Karpas-422 (cell line): ENCODE measurements around the gene GAS2L2. TPM values are rescaled to one million over a fixed set of nuclear protein-coding genes. Genes with fewer than 3 reads are reported as not detected.

Source experiments
- DNase-seq: peaks from one replicate; pipeline ENCODE4 v3.0.0-alpha.2; 2015
- H2AFZ ChIP-seq: fragments of 200-600 bp; sonication (generic); 2 replicates; pipeline ENCODE4 v1.6.1; 2014; ENCODE audit warnings: antibody characterized with exemption, low read length, mixed read lengths
- H3K27ac ChIP-seq: fragments of 200-600 bp; sonication (generic); 2 replicates; pipeline ENCODE4 v1.5.1; 2014; ENCODE audit warnings: mild to moderate bottlenecking, low read length, moderate library complexity
- H3K27me3 ChIP-seq: fragments of 200-600 bp; sonication (generic); 2 replicates; pipeline ENCODE4 v1.6.1; 2014; ENCODE audit warnings: low read length, mixed read lengths
- H3K36me3 ChIP-seq: fragments of 200-600 bp; sonication (generic); 2 replicates; pipeline ENCODE4 v1.6.1; 2014; ENCODE audit warnings: low read length, mixed read lengths; ENCODE audit not compliant: insufficient read depth
- H3K4me1 ChIP-seq: fragments of 200-600 bp; sonication (generic); 2 replicates; pipeline ENCODE4 v1.6.1; 2014; ENCODE audit warnings: mild to moderate bottlenecking, low read length, mixed read lengths
- H3K4me2 ChIP-seq: fragments of 200-600 bp; sonication (generic); 2 replicates; pipeline ENCODE4 v1.6.1; 2014; ENCODE audit warnings: low read length, low read depth, mild to moderate bottlenecking; ENCODE audit not compliant: poor library complexity, severe bottlenecking
- H3K4me3 ChIP-seq: fragments of 200-600 bp; sonication (generic); 2 replicates; pipeline ENCODE4 v1.5.1; 2014; ENCODE audit warnings: mild to moderate bottlenecking, antibody characterized with exemption, low read length, mixed read lengths
- H3K79me2 ChIP-seq: fragments of 200-600 bp; sonication (generic); 2 replicates; pipeline ENCODE4 v1.6.1; 2014; ENCODE audit warnings: mild to moderate bottlenecking, low read length, mixed read lengths
- H3K9ac ChIP-seq: fragments of 200-600 bp; sonication (generic); 2 replicates; pipeline ENCODE4 v1.6.0; 2014; ENCODE audit warnings: low read length
- H3K9me2 ChIP-seq: fragments of 200-600 bp; sonication (generic), shearing (Covaris generic); replicated peaks from 2 replicates; pipeline ENCODE4 v1.6.0; 2014; ENCODE audit warnings: mild to moderate bottlenecking, low read length, moderate library complexity; ENCODE audit not compliant: insufficient read depth
- H3K9me3 ChIP-seq: fragments of 300-700, 200-600 bp; sonication (generic); 2 replicates; pipeline ENCODE4 v1.6.1; 2014; ENCODE audit warnings: low read length, mixed read lengths
- H4K20me1 ChIP-seq: fragments of 200-600 bp; sonication (generic); 2 replicates; pipeline ENCODE4 v1.6.1; 2014; ENCODE audit warnings: mild to moderate bottlenecking, antibody characterized with exemption, low read length, low read depth; ENCODE audit not compliant: insufficient read depth
- total RNA-seq: library from RNA; depleted of rRNA; stranded (reverse); fragments of >200 nt; shearing (Covaris generic); gene quantifications from 2 replicates; pipeline ENCODE4 v1.2.3, GENCODE V29; 2014; ENCODE audit warnings: low replicate concordance

GAS2L2 gene
- total RNA-seq, 1 experiment from 2014 or later = 0.07 TPM

DNA sequence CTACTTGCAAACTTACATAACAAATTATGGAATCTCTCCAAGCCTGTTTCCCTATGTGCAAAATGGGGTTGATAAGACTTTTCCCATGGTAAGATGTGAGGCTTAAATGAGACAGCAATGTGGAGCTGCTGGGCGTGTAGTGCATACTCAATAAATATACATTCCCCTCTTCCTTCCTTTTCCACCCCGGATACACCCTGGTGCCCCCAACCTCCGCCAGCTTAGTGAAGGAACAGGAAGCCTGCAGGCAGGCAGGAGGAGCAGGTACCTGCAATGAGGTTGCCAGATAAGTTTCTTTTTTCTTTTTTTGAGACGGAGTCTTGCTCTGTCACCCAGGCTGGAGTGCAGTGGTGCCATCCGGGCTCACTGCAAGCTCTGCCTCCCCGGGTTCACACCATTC, 22.5 kb upstream of the GAS2L2 start:
- Histone ChIP-seq H3K9me3 (no peaks in the 10 kb centered on the region), H3K4me2 (no peak overlapping the region), H3K9ac (no peak overlapping the region), H3K36me3 (no peaks in the 10 kb centered on the region), H2AFZ (no peak overlapping the region), H3K4me1 (no peaks in the 10 kb centered on the region), H3K27ac (no peak overlapping the region), H3K79me2 (no peaks in the 10 kb centered on the region), H4K20me1 (no peaks in the 10 kb centered on the region), H3K4me3 (no peak overlapping the region), H3K27me3 (no peaks in the 10 kb centered on the region), H3K9me2 (no peaks in the 10 kb centered on the region)
- DNase-seq = no peak

DNA sequence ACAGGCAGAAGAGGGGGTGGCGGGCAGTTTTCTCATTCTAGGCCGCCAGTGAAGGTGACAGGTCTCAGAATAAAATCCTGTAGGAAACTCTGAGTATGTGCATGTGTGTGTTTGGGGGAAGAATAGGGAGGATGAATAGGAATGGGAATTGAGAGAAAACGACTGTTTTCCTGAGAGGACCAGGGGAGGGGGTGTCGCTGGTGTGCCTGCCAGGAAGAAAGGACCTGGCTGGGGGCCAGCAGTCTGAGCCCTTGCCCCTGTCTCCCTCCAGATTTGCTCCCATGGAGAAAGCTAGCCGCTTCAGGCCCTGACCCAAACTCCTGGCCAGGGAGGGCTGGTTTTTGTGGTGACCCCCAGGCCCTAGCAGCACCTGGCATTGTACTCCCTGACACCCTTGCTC, 22.0 kb upstream of the GAS2L2 start:
- H4K20me1 ChIP-seq = no peaks in the 10 kb centered on the region
- H3K79me2 ChIP-seq = no peaks in the 10 kb centered on the region
- H3K9me3 ChIP-seq = no peaks in the 10 kb centered on the region
- no peaks in the 10 kb centered on the region for H3K36me3 ChIP-seq
- no peaks in the 10 kb centered on the region for H3K4me1 ChIP-seq
- no peak overlapping the region for H3K4me3 ChIP-seq
- no peak overlapping the region for H3K9ac ChIP-seq
- H3K9me2 ChIP-seq = no peaks in the 10 kb centered on the region
- H3K4me2 ChIP-seq = no peak overlapping the region
- no peak overlapping the region for H2AFZ ChIP-seq
- no peak overlapping the region for H3K27ac ChIP-seq
- no peak for DNase-seq
- no peaks in the 10 kb centered on the region for H3K27me3 ChIP-seq

DNA sequence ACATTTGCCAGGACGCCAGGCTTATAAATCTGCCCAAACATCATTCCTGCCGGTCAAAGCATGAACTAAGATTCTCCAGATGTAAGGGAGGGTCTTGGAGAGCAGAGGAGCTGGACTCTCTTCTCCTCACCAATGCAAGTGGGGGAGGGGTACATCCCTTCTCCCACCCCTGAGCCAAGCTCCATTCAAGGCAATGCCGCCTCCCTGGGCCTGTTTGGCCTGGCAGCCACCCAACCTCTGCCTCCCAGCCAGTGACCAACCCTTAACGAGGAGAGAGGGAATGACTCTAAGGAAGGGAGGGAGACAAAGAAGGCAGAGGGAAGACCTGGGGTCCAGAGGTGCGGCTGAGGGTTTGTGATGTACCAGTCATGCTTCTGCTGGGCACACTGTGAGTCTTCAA, 21.5 kb upstream of the GAS2L2 start:
- no peaks in the 10 kb centered on the region for H4K20me1 ChIP-seq
- no peaks in the 10 kb centered on the region for H3K36me3 ChIP-seq
- H3K27ac ChIP-seq = no peak overlapping the region
- H3K27me3 ChIP-seq = no peaks in the 10 kb centered on the region
- no peak overlapping the region for H3K4me3 ChIP-seq
- H3K9ac ChIP-seq = no peak overlapping the region
- no peaks in the 10 kb centered on the region for H3K9me2 ChIP-seq
- DNase-seq = no peak
- no peaks in the 10 kb centered on the region for H3K9me3 ChIP-seq
- H2AFZ ChIP-seq = no peak overlapping the region
- H3K4me2 ChIP-seq = no peak overlapping the region
- no peaks in the 10 kb centered on the region for H3K4me1 ChIP-seq
- H3K79me2 ChIP-seq = no peaks in the 10 kb centered on the region

DNA sequence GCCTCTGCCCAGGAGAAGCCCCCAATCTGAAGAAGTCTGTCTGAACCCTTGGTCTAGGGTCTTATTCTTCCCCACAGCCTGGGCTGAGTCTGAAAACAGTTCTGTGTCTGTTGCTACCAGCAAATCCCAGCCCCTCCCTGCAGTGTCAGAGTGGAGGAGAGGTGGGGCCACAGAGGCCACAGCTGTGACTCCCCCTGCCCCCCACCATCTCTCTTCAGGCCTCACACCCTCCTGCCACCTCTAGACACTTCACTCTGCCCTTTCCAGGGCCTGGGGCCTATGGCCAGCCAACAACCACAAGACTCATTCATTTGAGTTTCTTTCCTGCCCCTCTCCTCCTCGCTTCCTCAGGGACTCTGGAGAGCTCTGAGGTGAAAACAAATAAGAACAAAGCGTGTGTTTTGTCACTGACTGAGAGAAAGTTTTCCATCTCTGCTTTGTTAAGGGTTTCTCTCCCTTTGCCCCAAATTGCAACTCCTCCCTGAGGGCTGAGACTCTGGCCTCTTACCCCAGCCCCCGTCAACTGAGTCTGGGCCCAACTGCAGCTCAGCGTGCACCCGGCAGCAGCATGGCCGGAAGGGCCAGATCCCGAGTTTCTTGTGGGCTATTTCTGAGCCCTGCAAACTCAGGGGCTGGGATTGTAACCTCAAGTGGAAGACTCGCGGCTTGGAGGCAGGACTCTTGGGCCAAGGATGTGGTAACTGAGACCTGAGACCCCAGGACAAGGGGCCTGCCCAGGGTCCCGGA, 20.8 kb upstream of the GAS2L2 start:
- H3K9me3 ChIP-seq = no peaks in the 10 kb centered on the region
- DNase-seq = no peak
- H3K36me3 ChIP-seq = no peaks in the 10 kb centered on the region
- H3K9ac ChIP-seq = no peak overlapping the region
- no peak overlapping the region for H2AFZ ChIP-seq
- H3K4me1 ChIP-seq = no peaks in the 10 kb centered on the region
- no peak overlapping the region for H3K4me3 ChIP-seq
- no peaks in the 10 kb centered on the region for H4K20me1 ChIP-seq
- H3K27ac ChIP-seq = no peak overlapping the region
- no peaks in the 10 kb centered on the region for H3K9me2 ChIP-seq
- H3K4me2 ChIP-seq = no peak overlapping the region
- no peaks in the 10 kb centered on the region for H3K27me3 ChIP-seq
- no peaks in the 10 kb centered on the region for H3K79me2 ChIP-seq

DNA sequence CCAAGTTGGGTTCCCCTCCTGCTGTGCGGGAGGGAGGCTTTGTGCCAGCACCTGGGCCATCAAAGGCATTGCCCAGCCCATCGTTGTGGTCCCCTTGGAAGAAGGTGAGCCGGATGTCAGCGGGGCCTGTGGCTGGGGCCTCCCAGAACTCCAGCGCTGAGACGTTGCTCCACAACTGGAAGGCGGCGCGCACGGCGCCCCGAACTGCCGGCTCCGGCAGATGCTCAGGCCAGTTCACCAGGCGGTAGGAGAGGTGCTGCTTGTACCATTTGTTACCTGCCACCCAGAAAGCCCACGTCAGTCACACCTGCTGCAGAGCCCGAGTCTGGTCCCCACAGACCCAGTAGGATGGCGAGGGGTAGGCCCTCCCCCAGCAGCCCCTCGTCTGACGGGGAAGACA, 20.1 kb upstream of the GAS2L2 start:
- Histone ChIP-seq H3K79me2 (no peaks in the 10 kb centered on the region), H3K9ac (no peak overlapping the region), H3K36me3 (no peaks in the 10 kb centered on the region), H3K27me3 (no peaks in the 10 kb centered on the region), H3K9me3 (no peaks in the 10 kb centered on the region), H3K9me2 (no peaks in the 10 kb centered on the region), H3K4me3 (no peak overlapping the region), H2AFZ (no peak overlapping the region), H3K4me1 (no peaks in the 10 kb centered on the region), H4K20me1 (no peaks in the 10 kb centered on the region), H3K4me2 (no peak overlapping the region), H3K27ac (no peak overlapping the region)
- DNase-seq = no peak

DNA sequence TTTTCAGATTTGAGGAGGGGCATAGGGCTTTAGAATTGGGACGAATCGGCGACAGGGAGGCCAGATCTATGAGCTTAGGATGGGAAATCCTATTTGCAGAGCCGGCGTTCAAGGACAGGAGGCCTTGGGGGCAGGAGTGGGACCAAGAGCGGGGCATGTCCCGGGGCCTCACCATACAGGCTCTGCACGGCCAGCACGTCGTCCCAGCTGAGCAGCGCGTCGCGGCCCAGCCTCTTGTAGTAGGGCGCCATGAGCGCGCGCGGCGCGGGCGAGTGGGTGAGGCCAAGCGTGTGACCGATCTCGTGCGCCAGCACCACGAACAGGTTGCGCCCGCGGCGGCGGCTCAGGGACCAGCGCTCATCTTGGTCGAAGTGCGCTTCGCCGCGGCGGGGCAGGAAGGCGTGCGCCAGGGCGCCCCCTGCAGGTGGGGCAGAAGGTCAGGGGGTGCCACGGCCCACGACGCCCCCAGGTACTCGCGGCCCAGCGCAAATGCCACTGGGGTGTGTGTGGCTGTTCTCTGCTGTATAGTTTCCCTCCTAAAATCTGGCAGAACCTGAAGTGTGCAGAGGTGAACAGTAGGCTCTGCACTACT, 17.0 kb upstream of the GAS2L2 start:
- Histone ChIP-seq H3K79me2 (no peaks in the 10 kb centered on the region), H3K4me3 (no peak overlapping the region), H3K27ac (no peak overlapping the region), H3K4me2 (no peak overlapping the region), H3K9ac (no peak overlapping the region), H3K4me1 (peaks cover 2% of the 10 kb centered on the region), H3K27me3 (no peaks in the 10 kb centered on the region), H3K9me3 (no peaks in the 10 kb centered on the region), H4K20me1 (no peaks in the 10 kb centered on the region), H2AFZ (no peak overlapping the region), H3K36me3 (no peaks in the 10 kb centered on the region), H3K9me2 (no peaks in the 10 kb centered on the region)
- DNase-seq = no peak

DNA sequence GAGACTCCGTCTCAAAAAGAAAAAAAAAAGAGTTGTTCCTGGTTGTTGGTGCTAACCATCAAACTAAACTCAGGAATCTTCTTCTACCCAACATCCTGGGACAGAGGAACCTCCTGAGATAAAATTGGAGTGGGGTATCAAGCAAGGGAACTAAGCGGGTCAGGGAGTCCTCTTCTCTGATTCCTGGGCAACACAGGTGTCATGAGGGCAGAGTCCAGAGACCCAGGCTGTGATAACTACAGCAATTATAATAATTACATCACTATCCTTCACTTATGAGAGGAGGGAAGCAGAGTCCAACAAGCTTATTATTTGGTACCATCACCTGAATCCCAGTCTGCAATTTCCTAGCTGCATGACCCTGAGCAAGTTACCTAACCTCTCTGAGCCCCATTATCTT, 15.8 kb upstream of the GAS2L2 start:
- Histone ChIP-seq H3K27me3 (no peaks in the 10 kb centered on the region), H3K79me2 (no peaks in the 10 kb centered on the region), H3K9ac (no peak overlapping the region), H3K4me1 (peaks cover 12% of the 10 kb centered on the region), H3K4me2 (no peak overlapping the region), H3K9me2 (no peaks in the 10 kb centered on the region), H3K9me3 (no peaks in the 10 kb centered on the region), H4K20me1 (no peaks in the 10 kb centered on the region), H2AFZ (no peak overlapping the region), H3K36me3 (no peaks in the 10 kb centered on the region), H3K4me3 (no peak overlapping the region), H3K27ac (no peak overlapping the region)
- DNase-seq = no peak

DNA sequence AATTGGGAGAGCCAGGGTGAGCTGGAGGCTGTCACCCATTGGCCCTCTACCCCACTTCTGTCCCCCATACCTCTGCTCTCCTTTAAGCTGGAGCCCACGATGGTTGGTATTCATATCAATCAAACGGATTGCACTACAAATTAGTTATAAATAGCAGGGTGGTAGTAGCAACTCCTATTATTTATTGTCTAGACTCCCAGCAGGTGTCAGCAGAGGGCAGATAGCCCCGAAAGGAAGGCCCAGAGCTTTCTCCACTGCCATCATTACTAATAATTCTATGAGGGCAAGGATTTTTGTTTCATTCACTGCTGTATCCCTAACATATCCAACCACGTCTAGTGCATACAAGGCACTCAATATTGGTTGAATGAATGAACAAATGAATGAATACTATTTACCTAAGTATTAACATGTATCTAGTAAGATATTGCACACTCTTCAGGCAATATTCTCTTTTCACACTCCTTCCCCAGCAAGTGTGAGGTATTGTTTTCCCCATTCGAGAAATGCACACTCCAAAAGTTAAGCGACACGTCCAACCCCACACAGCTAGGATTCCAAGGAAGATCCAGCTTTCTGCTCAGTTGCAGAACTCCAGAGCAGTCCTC, 14.0 kb upstream of the GAS2L2 start:
- peak; percentile 76 for DNase-seq

More for the DNA sequence above, 14.0 kb upstream of the GAS2L2 start:
- H3K9me2 ChIP-seq = no peaks in the 10 kb centered on the region
- no peaks in the 10 kb centered on the region for H3K9me3 ChIP-seq
- H3K9ac ChIP-seq = no peak overlapping the region
- no peaks in the 10 kb centered on the region for H3K27me3 ChIP-seq
- H4K20me1 ChIP-seq = no peaks in the 10 kb centered on the region
- no peaks in the 10 kb centered on the region for H3K79me2 ChIP-seq
- H3K27ac ChIP-seq = no peak overlapping the region
- no peak overlapping the region for H2AFZ ChIP-seq
- peaks cover 13% of the 10 kb centered on the region for H3K4me1 ChIP-seq
- no peaks in the 10 kb centered on the region for H3K36me3 ChIP-seq
- no peak overlapping the region for H3K4me3 ChIP-seq
- H3K4me2 ChIP-seq = no peak overlapping the region
